Measurements from ENCODE around the gene DTX2.
"Not testable (repeated sequence)": the region's sequence is repeated elsewhere in the genome, so short reads cannot be mapped to it uniquely, and the experiment has no call there.

Gene DTX2

DNA sequence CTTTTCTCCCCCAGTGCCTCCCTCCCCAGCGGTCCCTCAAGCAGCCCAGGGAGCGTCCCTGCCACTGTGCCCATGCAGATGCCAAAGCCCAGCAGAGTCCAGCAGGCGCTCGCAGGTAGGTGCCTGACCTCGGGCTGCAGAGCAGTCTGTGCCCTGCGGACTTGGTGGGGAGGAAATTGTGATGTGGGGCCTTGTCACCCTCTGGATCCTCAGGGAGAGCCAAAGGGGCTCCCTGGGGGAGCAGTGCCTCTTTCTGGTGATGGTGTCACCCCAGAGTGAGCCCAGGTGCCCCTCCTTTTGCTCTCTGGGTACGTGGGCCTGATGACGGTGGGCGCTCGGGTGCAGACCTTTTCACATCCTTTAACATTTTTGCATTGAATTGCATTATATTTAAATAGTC, 30.6 kb downstream of the DTX2 start:
- DNase-seq (ENCODE audit: low read depth) = not testable (repeated sequence)

DNA sequence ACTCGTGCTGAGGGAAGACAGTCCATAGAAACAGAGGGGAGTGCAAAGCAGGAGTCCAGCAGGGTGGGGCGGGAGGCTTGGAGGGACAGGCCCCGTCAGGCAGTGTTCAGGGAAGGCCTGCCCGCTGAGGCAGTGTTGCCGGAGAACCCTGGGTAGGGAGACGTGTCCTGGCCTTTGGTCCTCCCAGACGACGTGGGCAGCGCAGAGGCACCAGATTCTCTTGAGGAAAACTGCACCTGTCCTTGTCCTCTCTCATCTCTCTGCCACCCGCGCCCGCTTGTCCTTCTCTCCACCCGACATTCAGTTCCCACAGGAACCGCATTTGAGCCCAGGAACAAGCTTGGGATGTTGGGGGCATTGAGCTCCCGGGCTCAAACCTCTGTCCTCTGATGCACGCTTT, 34.2 kb downstream of the DTX2 start:
- DNase-seq (ENCODE audit: low read depth) = not testable (repeated sequence)

DNA sequence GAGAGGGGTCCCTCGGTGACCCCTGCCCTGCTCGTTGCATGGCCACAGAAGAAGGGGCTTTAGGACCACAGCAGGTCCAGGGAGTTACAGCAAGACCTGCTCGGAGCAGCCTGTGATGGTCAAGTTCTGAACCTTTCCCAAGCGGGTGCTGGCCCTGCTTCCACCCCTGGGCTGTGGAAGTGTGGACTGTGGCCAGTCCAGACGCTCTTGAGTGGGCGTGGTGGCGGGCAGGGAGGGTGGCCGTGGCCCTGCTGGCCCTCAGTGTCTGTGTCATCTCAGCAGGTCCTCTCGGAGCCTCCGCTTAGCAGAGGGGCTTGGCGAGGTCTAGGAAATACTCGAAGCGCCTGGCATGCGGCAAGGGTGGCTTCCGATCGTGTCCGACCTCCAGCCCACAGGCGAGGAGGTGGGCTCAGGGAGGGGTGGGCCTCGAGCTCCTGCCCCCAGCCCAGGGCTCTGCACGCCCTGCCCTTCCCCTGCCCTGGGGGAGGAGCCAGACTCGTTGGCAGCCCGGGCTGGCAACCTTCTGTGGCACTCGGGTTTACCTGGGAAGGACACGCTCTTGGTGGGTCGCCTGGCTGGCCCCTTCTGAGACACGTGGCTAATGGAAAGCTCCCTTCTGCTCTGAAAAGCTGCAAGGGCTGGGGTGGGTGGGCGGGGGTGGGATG, 36.5 kb downstream of the DTX2 start:
- DNase-seq (ENCODE audit: low read depth) = not testable (repeated sequence)

DNA sequence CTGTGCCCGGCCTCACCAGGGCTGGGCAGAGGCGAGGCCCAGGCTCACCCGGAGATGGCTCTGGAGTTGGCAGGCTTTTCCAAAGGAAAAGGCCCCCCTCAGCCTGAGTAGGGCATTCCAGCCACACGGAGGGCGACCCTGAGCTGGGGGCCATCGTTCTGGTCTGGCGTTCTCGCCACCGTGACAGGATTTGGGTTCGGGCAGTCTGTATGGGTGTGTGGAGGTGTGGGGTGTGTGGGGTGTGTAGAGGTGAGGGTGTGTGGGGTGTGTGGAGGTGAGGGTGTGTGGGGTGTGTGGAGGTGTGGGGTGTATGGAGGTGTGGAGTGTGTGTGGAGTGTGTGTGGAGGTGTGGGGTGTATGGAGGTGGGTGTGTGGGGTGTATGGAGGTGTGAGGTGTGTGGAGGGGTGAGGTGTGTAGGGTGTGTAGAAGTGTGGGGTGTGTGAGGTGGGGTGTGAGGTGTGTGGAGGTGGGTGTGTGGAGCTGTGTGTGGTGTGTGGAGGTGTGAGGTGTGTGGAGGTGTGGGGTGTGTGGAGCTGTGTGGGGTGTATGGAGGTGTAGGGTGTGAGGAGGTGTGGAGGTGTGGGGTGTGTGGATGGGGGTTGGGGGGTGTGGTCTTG, 37.2 kb downstream of the DTX2 start:
- not testable (repeated sequence) for DNase-seq (ENCODE audit: low read depth)

DNA sequence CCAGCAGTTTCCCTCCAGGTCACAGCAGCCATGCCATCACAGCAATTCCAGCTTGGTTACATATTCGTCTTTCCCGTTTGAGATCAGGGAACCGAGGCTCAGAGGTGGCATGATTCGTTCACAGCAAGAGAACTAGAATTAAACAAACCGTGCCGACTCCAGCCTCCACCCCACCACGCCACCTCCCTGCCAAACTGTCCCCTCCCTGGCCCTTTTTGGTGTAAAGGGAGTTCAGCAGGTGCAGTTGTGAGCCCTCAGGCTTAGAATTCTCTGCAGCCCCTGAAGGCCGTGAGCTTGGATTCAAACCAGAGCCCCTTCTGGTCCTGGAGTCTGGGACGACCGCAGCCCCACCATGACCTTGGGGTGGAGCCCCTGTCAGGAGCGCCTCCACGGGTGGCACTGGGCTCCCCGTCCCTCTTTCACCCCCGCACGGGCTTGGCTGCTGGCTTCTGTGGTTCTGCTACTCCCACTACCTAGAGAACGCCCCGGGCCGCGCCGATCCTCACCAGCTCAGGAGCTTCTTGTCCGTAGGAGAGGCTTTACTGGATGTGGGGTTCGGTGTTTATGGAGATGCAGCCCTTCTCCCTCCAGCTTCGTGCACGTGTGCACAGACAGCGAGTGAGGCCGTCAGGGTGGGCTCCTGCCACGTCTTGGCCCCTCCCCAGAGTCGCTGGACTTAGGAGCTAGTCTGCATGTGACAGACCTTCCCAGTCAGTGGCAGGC, 37.9 kb downstream of the DTX2 start:
- not testable (repeated sequence) for DNase-seq (ENCODE audit: low read depth)

DNA sequence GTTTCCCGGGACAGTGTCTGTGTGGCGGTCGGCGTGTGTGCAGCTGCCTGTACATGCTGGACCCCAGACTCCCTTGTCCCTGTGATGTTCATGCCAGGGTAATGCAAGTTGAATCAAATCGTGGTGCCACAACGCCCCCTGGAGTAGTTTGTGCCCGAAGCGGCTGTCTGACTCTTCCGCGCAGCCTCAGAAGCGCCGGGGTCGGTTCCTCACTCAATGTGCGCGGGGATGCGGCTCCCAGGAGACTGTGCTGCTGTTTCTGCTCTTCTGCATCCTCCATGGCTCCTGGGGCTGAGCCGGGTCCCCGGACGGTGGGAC, 38.4 kb downstream of the DTX2 start:
- DNase-seq (ENCODE audit: low read depth) = not testable (repeated sequence)

DNA sequence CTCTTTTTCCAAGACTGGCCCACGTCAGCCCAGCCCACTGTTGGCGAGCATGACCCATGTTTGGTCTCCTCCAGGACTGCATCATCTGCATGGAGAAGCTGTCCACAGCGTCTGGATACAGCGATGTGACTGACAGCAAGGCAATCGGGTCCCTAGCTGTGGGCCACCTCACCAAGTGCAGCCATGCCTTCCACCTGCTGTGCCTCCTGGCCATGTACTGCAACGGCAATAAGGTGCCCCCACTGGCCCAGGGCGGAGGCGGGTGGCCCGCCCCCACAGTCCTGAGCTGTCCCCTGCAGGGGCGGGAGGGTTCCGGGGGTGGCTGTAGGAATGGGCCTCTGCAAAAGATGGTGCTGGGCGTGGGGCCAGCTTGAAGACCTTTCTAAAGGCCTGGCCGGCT, 40.7 kb downstream of the DTX2 start:
- DNase-seq (ENCODE audit: low read depth) = not testable (repeated sequence)

DNA sequence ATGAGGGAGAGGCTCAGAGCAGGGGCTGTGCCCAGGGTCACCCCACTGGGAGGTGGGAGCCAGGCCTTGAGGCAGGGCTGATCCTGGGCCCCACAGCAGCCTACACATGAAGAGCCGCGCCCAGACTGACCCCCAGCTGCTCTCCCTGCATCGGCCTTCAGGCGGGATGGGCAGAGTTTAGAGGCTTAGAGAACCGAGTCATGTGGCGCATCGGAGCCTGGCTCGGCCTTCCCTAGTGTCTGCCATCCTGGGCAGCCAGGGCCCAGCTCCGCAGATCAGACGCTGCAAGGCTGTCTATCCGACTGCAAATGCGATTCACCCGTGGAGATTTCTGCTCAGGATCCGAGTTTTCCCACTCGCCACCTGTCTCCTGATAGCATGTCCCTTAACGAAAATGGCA, 41.3 kb downstream of the DTX2 start:
- DNase-seq (ENCODE audit: low read depth) = not testable (repeated sequence)

DNA sequence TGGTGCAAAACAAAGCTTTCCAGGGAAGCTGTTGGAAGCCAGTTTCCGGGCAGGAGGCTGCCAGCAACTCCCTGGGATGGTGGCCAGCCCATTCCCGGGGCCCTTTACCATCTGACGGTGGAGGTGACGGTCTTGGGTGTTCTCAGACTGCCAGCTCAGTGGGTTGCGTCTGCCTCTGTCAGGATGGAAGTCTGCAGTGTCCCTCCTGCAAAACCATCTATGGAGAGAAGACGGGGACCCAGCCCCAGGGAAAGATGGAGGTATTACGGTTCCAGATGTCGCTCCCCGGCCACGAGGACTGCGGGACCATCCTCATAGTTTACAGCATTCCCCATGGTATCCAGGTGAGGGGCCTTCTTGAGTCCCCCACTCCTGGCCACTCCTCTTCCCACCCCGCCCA, 41.7 kb downstream of the DTX2 start:
- not testable (repeated sequence) for DNase-seq (ENCODE audit: low read depth)

DNA sequence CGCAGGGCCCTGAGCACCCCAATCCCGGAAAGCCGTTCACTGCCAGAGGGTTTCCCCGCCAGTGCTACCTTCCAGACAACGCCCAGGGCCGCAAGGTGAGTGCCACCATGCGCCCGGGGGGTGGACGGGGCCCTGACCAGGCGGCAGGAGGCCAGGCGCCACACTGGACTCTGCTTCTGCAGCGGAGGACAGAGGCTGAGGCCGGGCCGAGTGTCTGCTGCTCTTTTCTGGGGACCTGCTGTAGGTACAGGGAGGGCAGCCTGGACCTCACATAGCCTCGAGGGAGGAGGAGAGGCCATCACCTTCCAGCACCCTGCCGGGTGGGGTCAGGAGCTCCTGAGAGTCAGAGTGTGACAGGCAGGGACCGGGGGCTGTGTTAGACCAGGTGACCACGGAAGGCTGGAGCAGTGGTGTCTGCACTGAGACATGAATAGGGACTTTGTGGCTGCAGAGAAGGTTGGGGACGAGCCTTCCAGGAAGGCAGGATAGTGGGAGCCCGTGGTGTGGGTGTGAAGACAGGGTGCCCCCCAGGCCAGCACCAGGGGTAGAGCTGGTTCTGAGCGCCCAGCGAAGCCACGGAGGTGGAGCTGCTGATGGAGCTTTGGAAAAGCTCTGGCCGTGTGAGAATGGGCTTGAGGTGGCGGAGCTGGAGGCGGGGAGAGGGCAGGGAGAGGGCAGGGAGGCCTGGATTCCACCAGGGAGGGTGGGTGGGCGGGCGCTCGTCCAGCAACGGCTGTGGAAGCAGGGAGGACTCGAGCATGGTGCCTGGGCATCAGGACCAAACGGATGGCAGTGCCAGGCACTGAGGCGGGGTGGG, 43.0 kb downstream of the DTX2 start:
- DNase-seq (ENCODE audit: low read depth) = not testable (repeated sequence)

DNA sequence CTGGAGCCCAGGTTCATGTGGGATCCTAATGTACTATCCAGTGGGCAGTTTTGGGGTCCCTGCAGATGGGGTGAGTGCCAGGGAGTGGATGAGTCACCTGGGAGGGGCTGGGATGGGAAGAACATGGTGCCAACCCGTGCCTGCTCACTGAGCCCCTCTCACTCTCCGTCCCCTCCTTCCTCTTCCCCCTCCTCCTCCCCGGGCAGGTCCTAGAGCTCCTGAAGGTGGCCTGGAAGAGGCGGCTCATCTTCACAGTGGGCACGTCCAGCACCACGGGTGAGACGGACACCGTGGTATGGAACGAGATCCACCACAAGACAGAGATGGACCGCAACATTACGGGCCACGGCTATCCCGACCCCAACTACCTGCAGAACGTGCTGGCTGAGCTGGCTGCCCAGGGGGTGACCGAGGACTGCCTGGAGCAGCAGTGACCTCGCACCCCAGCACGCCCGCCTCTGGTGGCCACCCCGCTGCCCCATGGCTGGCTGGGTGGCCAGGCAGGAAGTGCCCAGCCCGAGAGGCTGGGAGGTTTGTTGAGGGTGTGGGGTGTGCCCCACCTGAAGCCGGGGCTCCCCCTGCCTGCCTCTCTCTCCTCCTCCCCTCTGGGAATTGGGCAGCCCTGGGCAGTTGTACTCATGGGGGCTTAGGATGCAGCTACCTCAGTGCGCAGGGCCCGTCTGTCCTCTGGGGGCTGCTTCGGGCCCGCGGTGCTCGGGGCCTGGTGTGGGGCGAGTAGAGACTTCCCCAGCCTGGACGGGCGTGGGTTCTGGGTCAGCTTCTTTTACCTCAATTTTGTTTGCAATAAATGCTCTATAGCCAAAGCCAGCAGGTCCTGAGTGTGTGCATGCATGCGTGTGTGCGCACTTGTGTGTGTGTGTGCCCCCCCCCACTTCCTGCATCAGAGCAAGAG, 43.9 kb downstream of the DTX2 start:
- DNase-seq (ENCODE audit: low read depth) = no peak

DNA sequence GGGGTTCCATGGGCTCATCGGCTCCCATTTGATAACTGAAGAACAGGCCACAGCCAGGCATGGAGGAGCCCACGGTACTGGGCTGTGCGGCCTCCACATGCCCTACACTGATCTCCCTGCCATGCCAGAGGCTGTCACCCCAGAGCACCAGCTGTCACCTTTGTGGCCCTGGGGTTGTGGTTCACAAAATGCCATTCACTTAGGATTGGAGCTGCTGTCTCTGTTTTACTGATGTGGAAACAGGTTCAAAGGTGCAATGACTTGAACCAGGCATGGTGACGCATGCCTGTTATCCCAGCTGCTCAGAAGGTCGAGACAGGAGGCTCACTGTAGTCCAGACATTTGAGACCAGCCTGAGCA, 44.6 kb downstream of the DTX2 start:
- DNase-seq (ENCODE audit: low read depth) = no peak

DNA sequence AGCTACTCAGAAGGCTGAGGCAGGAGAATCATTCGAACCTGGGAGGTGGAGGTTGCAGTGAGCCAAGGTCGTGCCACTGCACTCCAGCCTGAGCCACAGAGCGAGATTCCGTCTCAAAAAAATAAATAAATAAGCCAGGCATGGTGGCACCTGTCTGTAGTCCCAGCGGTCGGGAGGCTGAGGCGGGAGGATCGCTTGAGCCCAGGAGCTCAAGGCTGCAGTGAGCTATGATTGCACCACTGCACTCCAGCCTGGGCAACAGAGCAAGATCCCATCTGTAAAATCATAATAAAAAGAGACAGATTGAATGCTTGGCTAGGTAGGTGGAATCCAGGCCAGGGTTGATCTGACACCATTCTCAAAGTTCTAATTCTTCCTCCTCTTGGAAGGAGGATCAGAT, 45.1 kb downstream of the DTX2 start:
- DNase-seq (ENCODE audit: low read depth) = not testable (repeated sequence)

DNA sequence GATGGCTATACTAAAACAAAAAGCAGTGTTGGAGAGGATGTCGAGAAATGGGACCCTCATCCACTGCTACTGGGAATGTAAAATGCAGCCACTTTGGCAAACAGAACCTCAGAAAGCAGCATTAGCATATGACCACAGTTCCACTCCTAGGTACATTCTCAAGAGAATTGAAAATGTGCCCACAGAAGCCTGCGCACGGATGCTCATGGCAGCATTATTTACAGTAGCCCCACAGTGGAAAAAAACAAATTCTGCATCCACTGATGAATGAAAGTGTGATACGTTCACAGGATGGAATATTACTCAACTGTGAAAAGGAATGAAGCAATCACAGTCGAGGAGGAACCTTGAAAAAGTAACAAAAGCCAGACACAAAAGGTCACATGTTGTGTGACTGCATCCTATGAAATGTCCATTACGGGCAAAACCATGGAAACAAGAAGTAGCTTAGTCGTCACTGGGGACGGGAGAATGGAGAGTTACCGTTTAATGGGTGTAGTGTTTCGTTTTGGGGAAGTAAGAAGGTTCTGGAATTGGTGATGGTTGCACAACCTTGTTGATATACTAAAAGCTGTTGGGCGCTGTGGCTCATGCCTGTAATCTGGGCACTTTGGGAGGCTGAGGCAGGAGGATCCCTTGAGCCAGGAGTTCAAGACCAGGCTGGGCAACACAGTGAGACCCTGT, 46.4 kb downstream of the DTX2 start:
- DNase-seq (ENCODE audit: low read depth) = no peak

DNA sequence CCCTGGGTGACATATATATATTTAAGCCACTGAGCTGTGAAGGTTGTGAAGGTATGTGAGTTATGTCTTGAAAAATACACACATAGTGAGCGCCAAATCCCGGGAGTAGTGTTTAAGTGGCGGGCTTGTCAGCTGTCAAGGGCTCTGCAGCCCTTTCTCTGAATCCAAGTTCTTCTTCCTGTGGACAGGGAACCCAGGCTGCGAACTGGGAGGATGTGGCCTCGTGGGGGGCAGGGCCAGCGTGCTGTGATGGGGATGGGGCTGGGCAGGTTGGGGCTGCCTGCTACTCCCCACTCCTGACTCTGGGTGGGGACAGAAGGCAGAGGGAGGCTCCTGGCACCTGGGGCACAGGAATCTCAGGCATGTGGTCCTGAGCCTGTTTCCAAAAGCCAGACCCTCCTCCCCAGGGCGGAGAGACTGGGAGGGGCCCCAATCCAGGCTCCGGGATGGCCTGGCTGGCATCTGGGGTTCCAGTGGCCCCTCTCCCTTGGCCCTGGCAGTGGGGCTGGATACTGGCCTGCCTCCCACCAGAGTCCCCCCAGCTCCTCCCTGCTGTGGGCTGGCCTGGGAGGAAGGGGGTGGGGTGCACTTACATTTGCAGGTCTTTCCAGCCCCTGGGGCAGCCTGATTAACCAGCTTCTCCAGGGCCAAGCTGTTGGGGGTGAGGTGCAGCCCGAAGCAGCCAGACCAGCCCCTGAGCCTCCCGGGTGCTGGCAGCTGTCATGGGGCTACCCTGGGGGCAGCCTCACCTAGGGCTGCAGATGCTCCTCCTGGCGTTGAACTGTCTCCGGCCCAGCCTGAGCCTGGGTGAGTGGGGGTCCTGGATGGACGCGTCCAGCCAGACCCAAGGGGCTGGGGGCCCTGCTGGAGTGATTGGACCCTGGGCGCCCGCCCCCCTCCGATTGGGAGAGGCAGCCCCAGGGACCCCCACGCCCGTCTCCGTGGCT, 48.7 kb downstream of the DTX2 start, which contains the start of gene UPK3B:
Gene UPK3B, plus strand, starts transcription at position 622 of the 947 bp plus-strand sequence. Its CDS starts 101 bp downstream, at position 723.
- no peak for DNase-seq (ENCODE audit: low read depth)

DNA sequence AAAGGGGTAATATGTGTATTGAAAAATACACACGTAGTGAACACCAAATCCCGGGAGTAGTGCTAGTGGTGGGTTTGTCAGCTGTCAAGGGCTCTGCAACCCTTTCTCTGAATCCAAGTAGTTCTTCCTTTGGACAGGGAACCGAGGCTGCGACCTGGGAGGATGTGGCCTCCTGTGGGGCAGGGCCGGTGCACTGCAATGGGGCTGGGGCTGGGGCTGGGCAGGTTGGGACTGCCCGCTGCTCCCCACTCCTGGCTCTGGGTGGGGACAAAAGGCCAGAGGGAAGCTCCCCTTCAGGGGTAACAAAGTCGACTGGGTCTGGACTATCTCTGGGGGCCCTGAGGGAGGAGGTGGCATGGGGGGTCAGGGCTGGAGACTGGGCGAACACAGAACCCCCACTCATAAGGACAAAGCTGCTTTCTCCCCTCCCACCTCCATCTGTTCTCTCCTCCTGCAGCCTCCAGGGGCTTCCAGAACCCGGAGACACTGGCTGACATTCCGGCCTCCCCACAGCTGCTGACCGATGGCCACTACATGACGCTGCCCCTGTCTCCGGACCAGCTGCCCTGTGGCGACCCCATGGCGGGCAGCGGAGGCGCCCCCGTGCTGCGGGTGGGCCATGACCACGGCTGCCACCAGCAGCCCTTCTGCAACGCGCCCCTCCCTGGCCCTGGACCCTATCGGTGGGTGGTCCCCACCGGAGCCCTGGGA, 49.8 kb downstream of the DTX2 start:
- DNase-seq (ENCODE audit: low read depth) = not testable (repeated sequence)

DNA sequence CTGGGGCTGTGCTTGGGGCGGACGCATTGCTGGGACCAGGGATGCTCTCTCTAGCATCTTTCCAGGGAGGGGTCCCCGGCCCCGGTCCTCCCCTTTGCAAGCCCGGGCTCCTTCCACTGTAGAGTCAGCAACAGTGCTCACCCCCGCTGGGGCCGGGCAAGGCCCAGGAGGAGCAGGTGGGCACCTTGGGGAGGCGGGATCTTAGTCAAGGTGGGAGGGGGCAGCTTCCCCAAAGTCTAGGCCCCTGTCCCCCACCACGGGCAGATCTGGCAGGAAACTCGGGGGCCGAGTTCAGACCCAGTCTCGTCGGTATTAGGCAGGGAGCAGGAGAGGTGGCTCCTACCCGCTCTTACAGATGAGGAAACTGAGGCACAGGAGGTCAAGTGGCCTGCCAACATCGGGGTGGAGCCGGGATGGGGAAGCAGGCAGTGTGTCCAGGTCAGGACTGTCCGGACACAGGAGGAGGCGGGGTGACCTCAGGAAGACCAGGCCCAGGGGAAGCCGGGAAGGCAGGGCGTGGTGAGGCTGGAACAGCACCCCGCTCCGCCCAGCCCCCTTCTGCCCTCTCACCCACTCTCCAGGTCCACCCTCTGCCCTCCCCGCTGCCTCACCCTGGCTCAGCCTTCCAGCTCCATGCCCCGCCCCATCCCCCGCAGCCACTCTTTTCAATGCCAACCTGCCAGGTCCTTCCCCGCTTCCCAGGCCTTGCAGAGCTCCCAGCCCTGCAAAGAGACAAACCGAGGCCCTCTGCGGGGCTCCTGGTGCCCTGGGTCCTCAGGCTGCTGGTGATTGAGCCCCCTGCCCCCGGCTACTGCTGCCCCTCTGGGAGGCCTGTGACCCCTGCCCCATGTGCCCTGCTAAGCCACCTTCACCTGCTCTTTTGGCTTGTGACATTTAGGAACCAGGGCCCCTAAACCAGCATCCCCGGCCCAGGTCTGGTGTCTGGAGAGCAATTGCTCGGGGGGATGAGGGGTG, 50.7 kb downstream of the DTX2 start:
- not testable (repeated sequence) for DNase-seq (ENCODE audit: low read depth)
